Stimulated activated CD4-positive, alpha-beta T cell treated with anti-CD3 and anti-CD28 coated beads, Interleukin-4, amount 100 ng/mL, for 24 hours (primary cell): Measurements from ENCODE around the gene TRIM25.

Experiments
- DNase-seq: peaks from one replicate; pipeline ENCODE4 v3.0.0-alpha.2; 2020

The TRIM25 gene

GRCh38 chr17:56894859-56895455, 18.9 kb downstream of the TRIM25 start:
- DNase-seq = no peak

DNA sequence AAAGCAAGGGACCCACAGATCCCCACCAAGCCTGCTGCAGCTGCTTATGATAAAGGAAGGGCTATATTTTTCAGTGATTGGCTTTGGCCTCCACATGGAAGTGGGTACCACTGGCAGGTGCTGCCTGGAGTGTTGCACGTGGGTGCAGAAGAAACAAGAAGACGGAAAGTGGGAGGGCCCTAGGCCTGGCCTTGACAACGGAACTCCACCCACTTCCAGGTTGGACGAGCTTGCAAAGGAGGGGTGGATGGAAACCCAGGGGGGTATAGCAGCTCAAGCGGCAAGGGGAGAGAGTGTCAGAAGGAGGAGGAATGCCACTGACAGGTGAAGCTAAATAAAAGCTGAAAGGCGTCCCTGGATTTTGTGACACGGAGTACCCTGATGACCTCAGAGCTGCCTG, 20.3 kb downstream of the TRIM25 start:
- no peak for DNase-seq

DNA sequence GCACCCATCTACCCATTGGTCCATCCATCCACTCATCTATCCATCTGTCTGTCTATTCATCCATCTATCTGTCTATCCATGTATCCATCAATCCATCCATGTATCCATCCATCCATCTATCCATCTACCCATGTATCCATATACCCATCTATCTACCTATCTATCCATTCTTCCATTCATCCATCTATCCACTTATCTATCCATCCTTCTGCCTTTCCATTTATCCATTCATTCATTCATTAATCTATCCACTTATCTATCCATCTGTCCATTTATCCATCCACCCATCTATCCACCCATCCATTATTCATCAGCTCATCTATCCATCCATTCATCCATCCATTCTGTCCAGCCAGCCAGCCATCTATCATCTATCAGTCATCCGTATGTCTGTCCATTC, 21.5 kb downstream of the TRIM25 start:
- no peak for DNase-seq

- DNase-seq = peak; percentile 59
These were observed 22.1 kb downstream of the TRIM25 start for GRCh38 chr17:56891751-56892150.

GRCh38 chr17:56890906-56891674, 22.8 kb downstream of the TRIM25 start:
- no peak for DNase-seq

- no peak for DNase-seq
These were observed 23.5 kb downstream of the TRIM25 start for GRCh38 chr17:56890390-56890789.

GRCh38 chr17:56887552-56888467, 26.0 kb downstream of the TRIM25 start:
- no peak for DNase-seq

DNA sequence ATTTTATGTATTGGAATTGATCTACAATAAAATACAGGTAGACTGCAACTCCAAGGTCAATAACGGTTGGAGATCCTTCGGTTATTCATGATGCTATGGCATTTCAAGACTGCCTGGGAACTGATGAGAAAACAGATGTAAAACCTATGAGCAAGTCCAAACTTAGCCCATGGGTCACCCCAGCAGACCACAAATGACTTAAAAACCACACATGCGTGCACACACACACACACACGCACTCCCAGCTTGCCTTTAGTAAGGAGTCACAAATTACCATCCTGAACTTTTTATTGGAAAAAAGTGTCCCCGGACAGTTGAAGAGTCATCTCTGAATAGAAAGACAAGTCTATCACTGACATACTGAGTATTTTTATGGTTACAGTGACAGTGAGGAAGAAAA, 26.7 kb downstream of the TRIM25 start:
- no peak for DNase-seq

GRCh38 chr17:56886288-56886731, 27.5 kb downstream of the TRIM25 start:
- no peak for DNase-seq

- DNase-seq = no peak
These were observed 28.6 kb downstream of the TRIM25 start for GRCh38 chr17:56885312-56885657.

DNA sequence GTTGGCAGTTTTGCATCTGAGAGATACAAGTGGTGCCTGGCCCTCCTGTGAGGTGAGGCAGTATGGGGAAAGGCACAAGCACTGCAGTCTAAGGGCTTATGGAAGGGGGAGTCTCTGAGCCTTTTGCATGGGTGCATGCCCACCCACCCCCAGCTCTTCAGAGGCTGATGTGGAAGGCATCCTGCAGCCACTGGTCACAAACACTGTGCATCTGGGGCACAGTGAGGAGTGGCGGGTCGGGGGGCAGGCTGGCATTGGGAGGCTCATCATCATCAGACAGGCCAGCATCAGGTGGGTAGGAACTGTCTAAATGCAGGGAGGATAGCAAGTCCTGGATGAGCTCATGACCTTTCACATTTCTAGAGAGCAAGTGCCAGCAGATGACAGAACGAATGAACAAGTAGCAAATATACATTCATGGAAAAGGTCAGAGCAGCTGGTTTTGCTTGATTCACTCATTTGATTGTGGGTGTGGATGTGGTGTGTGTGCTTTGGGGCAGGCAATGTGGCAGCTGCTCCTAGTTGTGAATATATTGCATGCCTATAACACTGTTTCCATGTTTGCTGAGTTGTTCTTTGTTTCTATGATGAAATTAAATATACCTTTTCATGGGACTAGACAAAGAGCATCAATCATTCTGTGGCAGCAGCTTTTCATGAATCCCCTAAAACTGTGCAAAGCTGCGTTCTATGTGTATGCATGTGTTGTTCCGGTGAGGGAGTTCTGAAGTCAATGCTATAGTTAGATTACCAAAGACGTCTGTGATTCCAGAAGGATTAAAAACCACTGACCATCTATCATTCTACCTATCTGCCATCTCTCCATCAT, 29.2 kb downstream of the TRIM25 start:
- DNase-seq = no peak

DNA sequence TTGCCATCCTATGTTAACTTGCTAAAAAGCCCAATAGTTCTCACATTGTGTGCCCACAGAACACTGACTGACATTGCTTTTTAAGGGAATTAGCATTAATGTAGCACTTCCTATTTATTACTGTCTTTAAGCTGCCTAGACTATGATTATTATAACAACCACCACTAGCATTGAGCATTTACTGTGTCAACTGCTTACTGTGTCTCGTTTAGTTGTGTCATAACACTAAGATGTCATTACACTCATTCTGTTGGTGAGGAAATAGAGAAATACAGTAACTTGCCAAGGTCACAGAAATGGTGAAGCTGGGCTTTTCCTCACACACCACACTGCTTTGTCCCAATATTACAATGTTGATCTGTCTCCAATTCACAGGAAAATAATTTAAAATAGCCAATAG, 30.2 kb downstream of the TRIM25 start:
- no peak for DNase-seq

- DNase-seq = no peak
These were observed 32.1 kb downstream of the TRIM25 start for GRCh38 chr17:56881685-56882295.

DNA sequence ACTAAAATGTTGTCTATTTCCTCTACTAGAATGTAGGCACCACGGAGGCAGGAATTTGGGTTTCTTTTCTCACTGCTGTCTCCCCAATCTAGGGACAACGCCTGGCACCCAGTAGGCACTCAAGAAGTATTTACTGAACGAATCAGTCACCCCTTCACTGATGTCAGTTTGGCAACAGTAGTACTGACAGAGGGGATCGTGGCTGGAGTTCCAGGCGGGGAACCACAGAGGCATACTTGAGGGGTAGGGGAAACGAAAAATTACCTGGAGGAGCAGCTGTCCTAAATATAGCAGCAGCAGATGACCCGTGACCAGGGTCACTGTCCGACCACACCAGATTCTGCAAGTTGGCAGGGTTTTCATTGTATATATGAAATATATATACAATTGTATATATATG, 33.3 kb downstream of the TRIM25 start:
- DNase-seq = no peak

DNA sequence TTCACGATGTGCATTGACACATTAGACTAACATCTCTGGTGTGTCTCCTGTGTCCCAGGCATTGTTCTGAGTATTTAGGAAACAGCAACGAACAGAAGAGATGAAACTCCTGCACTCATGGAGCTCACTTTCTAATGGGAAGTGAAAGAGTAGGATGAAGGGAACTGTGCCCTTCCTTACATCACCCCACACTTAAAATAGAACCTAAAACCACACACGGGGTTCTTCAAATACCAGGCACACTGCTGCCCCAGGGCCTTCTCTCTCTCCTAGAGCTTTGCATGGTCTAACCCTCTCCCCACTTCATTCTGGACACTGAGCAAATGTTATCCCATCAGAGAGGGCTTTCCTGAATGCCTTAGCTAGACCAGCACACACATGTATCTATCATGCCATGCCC, 33.7 kb downstream of the TRIM25 start:
- DNase-seq = no peak

- no peak for DNase-seq
These were observed 34.6 kb downstream of the TRIM25 start for GRCh38 chr17:56879280-56879679.

DNA sequence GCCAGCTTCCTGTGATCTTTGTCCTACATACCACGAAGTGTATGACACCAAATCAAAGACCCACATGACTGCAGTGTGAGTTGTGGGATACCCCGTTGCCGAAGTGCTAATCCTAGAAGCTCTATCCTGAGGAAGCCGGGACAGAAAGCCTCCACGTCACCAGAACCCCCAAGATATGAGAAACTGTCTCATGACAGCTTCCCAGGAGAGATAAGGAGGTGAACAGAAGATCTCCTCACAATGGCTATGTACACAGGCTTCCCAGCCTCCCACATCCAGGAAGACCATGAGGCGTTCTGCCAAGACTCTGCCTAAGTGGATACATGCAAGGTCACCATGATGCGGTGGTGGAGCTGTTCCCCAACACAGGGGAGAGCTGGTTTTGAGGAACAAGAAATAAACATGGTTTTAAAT, 37.1 kb downstream of the TRIM25 start:
- DNase-seq = no peak

GRCh38 chr17:56870081-56870651, 43.7 kb downstream of the TRIM25 start:
- DNase-seq = no peak

GRCh38 chr17:56868716-56869115, 45.1 kb downstream of the TRIM25 start:
- DNase-seq = no peak

DNA sequence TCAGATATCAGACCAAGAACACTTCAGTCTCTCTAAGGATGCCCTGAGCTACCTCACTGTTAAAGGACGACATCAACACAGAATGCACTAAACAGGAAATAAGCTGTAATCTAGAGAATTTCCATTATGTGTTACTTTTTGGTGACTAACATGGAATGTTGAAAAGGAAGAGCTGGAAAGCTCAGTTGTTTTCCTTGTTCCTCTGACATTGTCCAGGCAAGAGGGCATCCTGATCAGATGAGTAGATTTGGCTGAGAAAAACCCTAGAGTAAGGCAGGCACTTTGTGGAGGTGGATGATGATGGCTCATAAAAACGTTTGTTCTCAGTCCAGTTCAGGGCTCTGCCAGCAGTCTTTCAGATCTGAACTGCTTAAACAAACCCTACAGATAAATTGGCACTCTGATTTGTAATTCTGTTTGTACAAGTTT, 45.9 kb downstream of the TRIM25 start:
- DNase-seq = no peak

GRCh38 chr17:56866496-56866895, 47.4 kb downstream of the TRIM25 start:
- no peak for DNase-seq

GRCh38 chr17:56866076-56866475, 47.8 kb downstream of the TRIM25 start:
- DNase-seq = no peak
